HepG2 (cell line): ENCODE data around the gene COQ3. TPM values are rescaled to one million over a fixed set of nuclear protein-coding genes. Genes with fewer than 3 reads are reported as not detected.

Experiments
- ARID3A ChIP-seq: IDR thresholded peaks from 2 replicates; pipeline ENCODE4 v1.6.1; 2012; ENCODE audit warnings: low read depth, low read length, improper control_type of control experiment
- BCL6 ChIP-seq: IDR thresholded peaks from 2 replicates; pipeline ENCODE4 v1.6.1; 2016; ENCODE audit warnings: missing genetic modification reagents, missing compliant biosample characterization
- DNMT1 ChIP-seq: sonication (generic); formaldehyde crosslinking; IDR thresholded peaks from 2 replicates; pipeline ENCODE4 v1.5.1; 2020; ENCODE audit warnings: mild to moderate bottlenecking, missing genetic modification reagents
- GATAD2A ChIP-seq: IDR thresholded peaks from 2 replicates; pipeline ENCODE4 v1.6.1; 2016
- GTF2F1 ChIP-seq: fragments of 150-350 bp; IDR thresholded peaks from 2 replicates; pipeline ENCODE4 v1.6.1; 2014; ENCODE audit warnings: low read length
- HMG20A ChIP-seq: IDR thresholded peaks from 2 replicates; pipeline ENCODE4 v1.6.1; 2016; ENCODE audit warnings: borderline replicate concordance
- HNRNPH1 ChIP-seq: fragments of 200-400 bp; formaldehyde crosslinking; optimal IDR thresholded peaks from 2 replicates; pipeline ENCODE3; 2017; ENCODE audit warnings: mild to moderate bottlenecking, low read depth, low read length
- JDP2 ChIP-seq: sonication (generic); formaldehyde crosslinking; IDR thresholded peaks from 2 replicates; pipeline ENCODE4 v1.8.1; 2022; ENCODE audit warnings: missing genetic modification reagents, borderline replicate concordance
- NFATC3 ChIP-seq: sonication (generic); formaldehyde crosslinking; IDR thresholded peaks from 2 replicates; pipeline ENCODE4 v1.5.1; 2020; ENCODE audit warnings: mild to moderate bottlenecking, missing genetic modification reagents
- NFE2 ChIP-seq: sonication (generic); formaldehyde crosslinking; IDR thresholded peaks from 2 replicates; pipeline ENCODE4 v1.4.0; 2020; ENCODE audit warnings: missing genetic modification reagents
- PHF20 ChIP-seq: sonication (generic); formaldehyde crosslinking; IDR thresholded peaks from 2 replicates; pipeline ENCODE4 v1.5.0; 2020; ENCODE audit warnings: mild to moderate bottlenecking, missing genetic modification reagents
- POGK ChIP-seq: sonication (generic); formaldehyde crosslinking; conservative IDR thresholded peaks from 2 replicates; pipeline ENCODE4 v1.8.0; 2022; ENCODE audit warnings: mild to moderate bottlenecking, moderate library complexity, missing genetic modification reagents
- TARDBP ChIP-seq: sonication (generic); formaldehyde crosslinking; IDR thresholded peaks from 2 replicates; pipeline ENCODE4 v1.8.0; 2022; ENCODE audit warnings: mild to moderate bottlenecking, missing genetic modification reagents
- ZFX ChIP-seq: sonication (generic); formaldehyde crosslinking; IDR thresholded peaks from 2 replicates; pipeline ENCODE4 v1.4.0; 2020; ENCODE audit warnings: mild to moderate bottlenecking, low read depth, missing genetic modification reagents, moderate library complexity
- ZNF142 ChIP-seq: sonication (generic); formaldehyde crosslinking; IDR thresholded peaks from 2 replicates; pipeline ENCODE4 v1.4.0; 2020; ENCODE audit warnings: missing genetic modification reagents
- ZNF317 ChIP-seq: sonication (generic); formaldehyde crosslinking; IDR thresholded peaks from 2 replicates; pipeline ENCODE4 v1.5.0; 2020; ENCODE audit warnings: mild to moderate bottlenecking, missing genetic modification reagents
- polyA plus RNA-seq, 8 experiments: library from polyadenylated mRNA; depleted of rRNA in 3 of 8; stranded (reverse) in 7 of 8; unstranded in 1 of 8; fragments of >200 nt; fragmentation: Illumina TruSeq in 4 of 8; extraction: Trizol in 4 of 8; gene quantifications; 2 replicates each; pipeline versions ENCODE4 v1.2.1 to v1.2.3, GENCODE V29; 2011 to 2016; ENCODE audit warnings: low read depth in 4 of 8, missing spikeins in 1 of 8, mixed read lengths in 1 of 8; ENCODE audit not compliant: insufficient read depth in 1 of 8
- total RNA-seq, 5 experiments: library from RNA; depleted of rRNA; stranded (reverse); fragments of >200 nt; fragmentation: Illumina TruSeq; extraction: Trizol; gene quantifications; 2 replicates each; pipeline ENCODE4 v1.2.3, GENCODE V29; 2016; ENCODE audit warnings: low read depth in 1 of 5
- TF ChIP-seq, protein P1 (sequence below), 2 experiments: fragments of 450-650 bp in 1 of 2; sonication (generic) in 1 of 2; formaldehyde crosslinking; IDR thresholded peaks; 2 replicates each; pipeline versions ENCODE4 v1.5.0 to v1.8.0; 2020 to 2022; ENCODE audit warnings: mild to moderate bottlenecking in 1 of 2, missing genetic modification reagents in 1 of 2
- TF ChIP-seq, protein P2 (sequence below): sonication (generic); formaldehyde crosslinking; IDR thresholded peaks from 2 replicates; pipeline ENCODE4 v1.9.0; 2022; ENCODE audit warnings: low read depth, missing genetic modification reagents

The COQ3 gene
- total and polyA plus RNA-seq, 2 of the 13 experiments (the other 11 are each of a cell fraction or from before 2014, with no cell fraction given) = 5.3 to 20.5 TPM

- TF ChIP-seq ZNF317 (CRISPR knock-in tag) (no peak), ZFX (peak; percentile 94), NFATC3 (CRISPR knock-in tag) (no peak), DNMT1 (CRISPR knock-in tag) (no peak), PHF20 (CRISPR knock-in tag) (peak; percentile 76), HNRNPH1 (no peak), ZNF142 (no peak), JDP2 (CRISPR knock-in tag) (no peak), NFE2 (CRISPR knock-in tag) (no peak), ARID3A (no peak), GATAD2A (CRISPR knock-in tag) (no peak; the same call in 1 of the 2 replicates), BCL6 (no peak), GTF2F1 (no peak), POGK (CRISPR knock-in tag) (no peak), TARDBP (CRISPR knock-in tag) (no peak), HMG20A (CRISPR knock-in tag) (no peak)
- TF ChIP-seq, protein P1, sequence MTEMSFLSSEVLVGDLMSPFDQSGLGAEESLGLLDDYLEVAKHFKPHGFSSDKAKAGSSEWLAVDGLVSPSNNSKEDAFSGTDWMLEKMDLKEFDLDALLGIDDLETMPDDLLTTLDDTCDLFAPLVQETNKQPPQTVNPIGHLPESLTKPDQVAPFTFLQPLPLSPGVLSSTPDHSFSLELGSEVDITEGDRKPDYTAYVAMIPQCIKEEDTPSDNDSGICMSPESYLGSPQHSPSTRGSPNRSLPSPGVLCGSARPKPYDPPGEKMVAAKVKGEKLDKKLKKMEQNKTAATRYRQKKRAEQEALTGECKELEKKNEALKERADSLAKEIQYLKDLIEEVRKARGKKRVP (CRISPR knock-in tag; IDR thresholded peaks at IDR 0.05) = no peak
- TF ChIP-seq, protein P2, sequence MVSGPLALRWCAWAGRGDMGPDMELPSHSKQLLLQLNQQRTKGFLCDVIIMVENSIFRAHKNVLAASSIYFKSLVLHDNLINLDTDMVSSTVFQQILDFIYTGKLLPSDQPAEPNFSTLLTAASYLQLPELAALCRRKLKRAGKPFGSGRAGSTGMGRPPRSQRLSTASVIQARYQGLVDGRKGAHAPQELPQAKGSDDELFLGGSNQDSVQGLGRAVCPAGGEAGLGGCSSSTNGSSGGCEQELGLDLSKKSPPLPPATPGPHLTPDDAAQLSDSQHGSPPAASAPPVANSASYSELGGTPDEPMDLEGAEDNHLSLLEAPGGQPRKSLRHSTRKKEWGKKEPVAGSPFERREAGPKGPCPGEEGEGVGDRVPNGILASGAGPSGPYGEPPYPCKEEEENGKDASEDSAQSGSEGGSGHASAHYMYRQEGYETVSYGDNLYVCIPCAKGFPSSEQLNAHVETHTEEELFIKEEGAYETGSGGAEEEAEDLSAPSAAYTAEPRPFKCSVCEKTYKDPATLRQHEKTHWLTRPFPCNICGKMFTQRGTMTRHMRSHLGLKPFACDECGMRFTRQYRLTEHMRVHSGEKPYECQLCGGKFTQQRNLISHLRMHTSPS = no peak
Measured at GRCh38 chr6:99393698-99394531, at the start of gene COQ3 (continued).
